Measurements from ENCODE around the gene MAP3K9. TPM values are rescaled to one million over a fixed set of nuclear protein-coding genes. Genes with fewer than 3 reads are reported as not detected.
"Not testable (repeated sequence)": the region's sequence is repeated elsewhere in the genome, so short reads cannot be mapped to it uniquely, and the experiment has no call there.

MAP3K9 gene
- total RNA-seq, 3 donors from 2014 or later: 0.16 to 6.3 (median 3.3) TPM

DNA sequence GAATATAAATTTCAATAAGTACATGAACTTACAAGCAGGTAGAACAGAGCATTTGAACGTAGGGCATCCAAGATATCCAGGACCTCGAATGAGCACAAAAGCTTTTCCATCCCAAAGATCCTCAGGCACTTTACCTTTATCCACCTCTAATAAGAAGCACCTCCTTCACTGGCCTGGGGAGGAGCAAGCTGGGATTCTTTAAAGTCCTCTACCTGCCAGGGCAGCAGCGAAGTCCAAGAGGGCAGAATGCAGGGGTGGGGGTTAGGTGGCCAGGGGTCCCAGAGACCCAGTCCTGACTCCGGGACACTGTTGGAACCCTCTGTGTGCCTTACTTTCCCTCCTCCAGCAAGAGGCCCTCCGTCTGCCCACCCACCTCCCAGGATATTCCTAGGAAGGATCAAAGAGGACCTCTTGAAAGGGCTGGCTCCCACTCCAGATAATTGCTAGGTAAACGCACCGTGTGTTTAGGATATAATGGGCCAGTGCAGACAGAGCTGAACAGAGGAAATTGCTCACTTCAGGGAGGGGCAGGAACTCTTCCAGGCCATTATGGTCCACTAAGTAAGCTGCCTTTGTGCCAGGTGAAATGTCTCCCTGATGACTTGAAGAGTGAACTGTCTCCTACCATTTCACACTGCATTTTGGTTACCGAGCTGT lies 99.5 kb downstream of the MAP3K9 start:
- DNase-seq (ENCODE audit: low spot score in 2 of 2): no peak
- H3K4me1 ChIP-seq: no peaks in the 10 kb centered on the region

DNA sequence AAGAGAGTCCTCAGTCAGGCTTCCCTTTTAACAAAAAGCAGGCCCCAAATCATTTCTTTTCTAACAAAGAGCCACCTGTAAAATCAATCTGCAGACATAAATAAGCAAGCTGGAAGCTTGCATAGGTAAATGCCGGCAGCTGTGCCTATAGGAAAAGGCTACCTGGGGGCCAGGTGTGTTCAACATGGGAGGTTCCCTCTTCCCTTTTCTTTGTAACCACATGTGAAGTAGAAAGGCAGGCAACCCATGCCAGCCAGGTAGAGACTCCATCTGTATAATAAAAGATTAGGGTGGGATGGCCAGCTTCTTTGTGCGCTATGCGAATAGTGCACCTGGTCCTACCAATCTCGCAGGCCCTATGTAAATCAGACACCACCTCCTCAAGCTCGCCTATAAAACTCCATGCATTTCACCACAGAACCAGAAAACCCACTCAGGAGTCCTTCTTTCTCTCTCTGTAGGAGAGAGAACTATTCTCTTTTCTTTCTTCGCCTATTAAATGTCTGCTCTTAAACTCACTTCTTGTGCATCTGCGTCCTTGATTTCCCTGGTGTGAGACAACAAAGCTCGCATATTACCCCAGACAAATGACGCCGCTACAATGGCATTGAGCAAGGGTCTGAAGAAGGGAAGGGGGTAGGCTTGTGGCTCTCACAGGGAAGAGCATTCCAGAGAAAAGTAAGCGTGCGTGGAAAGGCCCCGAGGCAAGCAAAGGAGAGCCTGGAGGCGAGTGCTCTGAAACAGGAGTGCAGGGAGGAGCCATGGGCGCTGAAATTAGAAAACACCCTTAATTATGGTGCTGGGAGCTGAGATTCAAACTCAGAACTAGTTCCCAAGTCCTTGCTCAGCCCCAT lies 100.4 kb downstream of the MAP3K9 start:
- Histone ChIP-seq H3K4me3 (no peak overlapping the region), H3K36me3 (no peaks in the 10 kb centered on the region), H3K4me1 (no peaks in the 10 kb centered on the region), H3K9me3 (no peaks in the 10 kb centered on the region), H3K27me3 (no peaks in the 10 kb centered on the region), H3K27ac (no peak overlapping the region)
- TF ChIP-seq POLR2AphosphoS5 (IDR thresholded peaks at IDR 0.05) (no peak), POLR2A (IDR thresholded peaks at IDR 0.05) (no peak)
- TF ChIP-seq, protein P1, sequence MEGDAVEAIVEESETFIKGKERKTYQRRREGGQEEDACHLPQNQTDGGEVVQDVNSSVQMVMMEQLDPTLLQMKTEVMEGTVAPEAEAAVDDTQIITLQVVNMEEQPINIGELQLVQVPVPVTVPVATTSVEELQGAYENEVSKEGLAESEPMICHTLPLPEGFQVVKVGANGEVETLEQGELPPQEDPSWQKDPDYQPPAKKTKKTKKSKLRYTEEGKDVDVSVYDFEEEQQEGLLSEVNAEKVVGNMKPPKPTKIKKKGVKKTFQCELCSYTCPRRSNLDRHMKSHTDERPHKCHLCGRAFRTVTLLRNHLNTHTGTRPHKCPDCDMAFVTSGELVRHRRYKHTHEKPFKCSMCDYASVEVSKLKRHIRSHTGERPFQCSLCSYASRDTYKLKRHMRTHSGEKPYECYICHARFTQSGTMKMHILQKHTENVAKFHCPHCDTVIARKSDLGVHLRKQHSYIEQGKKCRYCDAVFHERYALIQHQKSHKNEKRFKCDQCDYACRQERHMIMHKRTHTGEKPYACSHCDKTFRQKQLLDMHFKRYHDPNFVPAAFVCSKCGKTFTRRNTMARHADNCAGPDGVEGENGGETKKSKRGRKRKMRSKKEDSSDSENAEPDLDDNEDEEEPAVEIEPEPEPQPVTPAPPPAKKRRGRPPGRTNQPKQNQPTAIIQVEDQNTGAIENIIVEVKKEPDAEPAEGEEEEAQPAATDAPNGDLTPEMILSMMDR (IDR thresholded peaks at IDR 0.05): no peak
- no peak for DNase-seq (ENCODE audit: low spot score in 2 of 2)
- intact Hi-C loops (cut with DNase I; ENCODE audit: low total_unique reads): no loop called here

More for the DNA sequence above, 99.5 kb downstream of the MAP3K9 start:
- TF ChIP-seq POLR2AphosphoS5 (IDR thresholded peaks at IDR 0.05) (no peak), POLR2A (IDR thresholded peaks at IDR 0.05) (no peak)
- TF ChIP-seq, protein P1 (IDR thresholded peaks at IDR 0.05): no peak
- no peak overlapping the region for H3K4me3 ChIP-seq
- H3K27ac ChIP-seq: no peak overlapping the region
- H3K27me3 ChIP-seq: no peaks in the 10 kb centered on the region
- H3K9me3 ChIP-seq: no peaks in the 10 kb centered on the region
- intact Hi-C loops (cut with DNase I; ENCODE audit: low total_unique reads): loop anchor here (10.0 kb wide), 1 partner anchor 85 kb away; no protein-coding TSS in a partner anchor
- H3K36me3 ChIP-seq: no peaks in the 10 kb centered on the region

DNA sequence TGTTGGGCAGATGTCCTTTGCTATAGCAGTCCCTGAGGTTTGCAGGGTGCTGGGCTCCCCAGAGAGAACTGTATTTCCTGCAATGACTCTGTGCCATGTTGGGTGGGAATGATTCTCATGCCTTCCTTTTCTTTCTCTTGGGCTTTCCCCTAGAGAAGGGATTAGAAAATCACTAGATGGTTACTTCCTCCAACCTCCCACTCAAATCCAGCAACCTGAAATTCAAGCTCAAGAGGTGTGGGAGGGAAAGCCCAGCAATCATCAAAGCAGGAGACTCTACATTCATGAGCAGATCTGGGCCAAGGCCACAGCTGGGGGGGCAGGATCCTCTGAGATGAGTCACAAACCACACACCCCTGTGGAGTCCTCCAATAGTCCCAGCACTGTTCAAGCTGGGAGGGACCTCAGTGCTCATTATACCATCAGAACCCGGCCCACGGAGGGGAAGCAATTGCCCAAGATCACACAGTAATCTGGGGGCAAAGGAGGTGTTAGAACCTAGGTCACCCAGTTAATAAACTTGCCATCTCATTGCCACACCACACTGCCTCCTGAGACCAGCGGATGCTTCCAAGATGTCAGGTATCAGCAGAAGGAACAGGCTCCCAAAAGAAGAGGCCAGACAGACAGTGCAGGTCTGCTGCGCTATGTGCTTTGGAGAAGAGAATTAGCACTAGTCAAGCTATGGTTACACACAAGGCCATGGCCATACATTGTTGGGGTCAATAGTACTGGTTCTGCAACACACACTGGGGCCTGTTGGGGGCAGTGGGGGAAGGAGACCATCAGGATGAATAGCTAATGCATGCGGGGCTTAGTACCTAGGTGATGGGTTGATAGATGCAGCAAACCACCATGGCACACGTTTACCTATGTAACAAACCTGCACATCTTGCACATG lies 101.9 kb downstream of the MAP3K9 start:
- H3K4me3 ChIP-seq: no peak overlapping the region
- TF ChIP-seq POLR2A (IDR thresholded peaks at IDR 0.05): no peak
- TF ChIP-seq, protein P1 (IDR thresholded peaks at IDR 0.05): no peak
- no peak for TF ChIP-seq POLR2AphosphoS5 (IDR thresholded peaks at IDR 0.05)
- H3K9me3 ChIP-seq: no peaks in the 10 kb centered on the region
- intact Hi-C loops (cut with DNase I; ENCODE audit: low total_unique reads): no loop called here
- peak overlapping the region in 1 of 2 donors; percentile 8 for H3K27ac ChIP-seq
- H3K4me1 ChIP-seq: no peaks in the 10 kb centered on the region
- no peaks in the 10 kb centered on the region for H3K27me3 ChIP-seq
- no peaks in the 10 kb centered on the region for H3K36me3 ChIP-seq
- DNase-seq (ENCODE audit: low spot score in 2 of 2): peak in 1 of 2 donors; percentile 60

DNA sequence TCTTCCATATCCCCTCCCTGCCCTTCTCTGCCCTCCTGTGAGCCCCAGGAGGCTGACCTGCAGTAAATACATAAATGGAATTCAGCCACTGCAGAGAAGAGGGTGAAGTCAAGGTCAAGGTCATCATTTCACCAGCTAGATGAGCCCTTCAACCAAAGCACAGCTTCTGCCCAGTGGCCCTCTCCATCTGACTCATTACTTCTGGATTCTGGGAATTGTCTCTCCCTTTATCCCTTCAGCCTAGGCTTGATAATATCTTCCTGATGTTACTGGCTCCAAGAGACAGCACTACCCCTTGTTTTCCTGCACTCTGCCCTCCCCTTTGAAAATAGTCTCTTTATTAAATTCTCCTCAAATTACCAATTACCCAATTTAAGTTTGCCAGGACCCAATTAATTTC lies 103.1 kb downstream of the MAP3K9 start:
- intact Hi-C loops (cut with DNase I; ENCODE audit: low total_unique reads): no loop called here
- no peaks in the 10 kb centered on the region for H3K4me1 ChIP-seq
- H3K4me3 ChIP-seq: no peak overlapping the region
- no peaks in the 10 kb centered on the region for H3K27me3 ChIP-seq
- no peak for DNase-seq (ENCODE audit: low spot score in 2 of 2)
- no peak overlapping the region for H3K27ac ChIP-seq
- no peak for TF ChIP-seq POLR2AphosphoS5 (IDR thresholded peaks at IDR 0.05)
- no peaks in the 10 kb centered on the region for H3K9me3 ChIP-seq
- H3K36me3 ChIP-seq: no peaks in the 10 kb centered on the region

DNA sequence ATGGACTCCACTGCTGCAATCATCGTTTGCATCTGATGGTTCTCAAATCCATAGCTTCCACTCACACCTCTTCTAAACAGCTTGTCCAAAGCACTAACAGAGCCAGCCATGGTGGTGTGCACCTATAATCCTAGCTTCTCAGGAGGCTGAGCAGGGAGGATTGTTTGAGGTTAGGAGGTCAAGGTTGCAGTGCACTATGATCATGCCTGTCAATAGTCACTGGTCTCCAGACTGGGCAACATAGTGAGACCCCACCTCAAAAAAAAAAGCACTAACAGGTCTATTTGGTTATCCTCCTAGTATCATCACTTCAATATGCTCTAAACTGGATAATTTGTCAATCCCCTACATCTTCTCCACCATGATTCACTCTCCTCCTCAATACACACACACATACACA lies 104.4 kb downstream of the MAP3K9 start:
- TF ChIP-seq POLR2A (IDR thresholded peaks at IDR 0.05) (no peak), POLR2AphosphoS5 (IDR thresholded peaks at IDR 0.05) (no peak)
- TF ChIP-seq, protein P1 (IDR thresholded peaks at IDR 0.05): no peak
- Histone ChIP-seq H3K36me3 (no peaks in the 10 kb centered on the region), H3K4me3 (no peak overlapping the region), H3K9me3 (no peaks in the 10 kb centered on the region), H3K27ac (no peak overlapping the region), H3K4me1 (no peaks in the 10 kb centered on the region), H3K27me3 (no peaks in the 10 kb centered on the region)
- intact Hi-C loops (cut with DNase I; ENCODE audit: low total_unique reads): no loop called here
- no peak for DNase-seq (ENCODE audit: low spot score in 2 of 2)

DNA sequence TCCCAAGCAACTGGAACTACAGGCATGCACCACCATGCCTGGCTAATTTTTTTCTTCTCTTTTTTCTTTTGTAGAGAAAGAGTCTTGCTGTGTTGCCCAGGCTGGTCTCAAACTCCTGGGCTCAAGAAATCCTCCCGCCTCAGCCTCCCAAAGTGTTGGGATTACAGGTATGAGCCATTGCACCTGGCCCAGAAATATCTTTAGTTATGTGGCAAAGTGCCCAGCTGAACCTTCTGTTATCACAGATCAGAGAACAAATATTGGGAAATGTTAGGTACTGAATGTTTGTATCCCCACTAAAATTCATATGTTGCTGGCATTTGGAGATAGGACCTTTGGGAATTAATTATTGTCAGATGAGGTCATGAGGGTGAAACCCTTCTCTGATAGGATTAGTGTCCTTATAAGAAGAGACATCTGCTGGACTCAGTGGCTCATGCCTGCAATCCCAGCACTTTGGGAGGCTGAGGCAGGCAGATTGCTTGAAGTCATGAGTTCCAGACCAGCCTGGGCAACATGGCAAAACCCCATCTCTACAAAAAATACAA lies 105.6 kb downstream of the MAP3K9 start:
- intact Hi-C loops (cut with DNase I; ENCODE audit: low total_unique reads); H3K4me1 ChIP-seq; H3K27me3 ChIP-seq; H3K9me3 ChIP-seq; H3K27ac ChIP-seq; DNase-seq (ENCODE audit: low spot score in 2 of 2); H3K4me3 ChIP-seq; H3K36me3 ChIP-seq: not testable (repeated sequence)
